ENCODE measurements around the gene HOXD10. TPM values are rescaled to one million over a fixed set of nuclear protein-coding genes. Genes with fewer than 3 reads are reported as not detected.
A peak's percentile ranks its signal among the peaks of the same experiment; 100 is the strongest.

HOXD10 gene
- polyA plus RNA-seq, 1 experiment, result not detected

DNA sequence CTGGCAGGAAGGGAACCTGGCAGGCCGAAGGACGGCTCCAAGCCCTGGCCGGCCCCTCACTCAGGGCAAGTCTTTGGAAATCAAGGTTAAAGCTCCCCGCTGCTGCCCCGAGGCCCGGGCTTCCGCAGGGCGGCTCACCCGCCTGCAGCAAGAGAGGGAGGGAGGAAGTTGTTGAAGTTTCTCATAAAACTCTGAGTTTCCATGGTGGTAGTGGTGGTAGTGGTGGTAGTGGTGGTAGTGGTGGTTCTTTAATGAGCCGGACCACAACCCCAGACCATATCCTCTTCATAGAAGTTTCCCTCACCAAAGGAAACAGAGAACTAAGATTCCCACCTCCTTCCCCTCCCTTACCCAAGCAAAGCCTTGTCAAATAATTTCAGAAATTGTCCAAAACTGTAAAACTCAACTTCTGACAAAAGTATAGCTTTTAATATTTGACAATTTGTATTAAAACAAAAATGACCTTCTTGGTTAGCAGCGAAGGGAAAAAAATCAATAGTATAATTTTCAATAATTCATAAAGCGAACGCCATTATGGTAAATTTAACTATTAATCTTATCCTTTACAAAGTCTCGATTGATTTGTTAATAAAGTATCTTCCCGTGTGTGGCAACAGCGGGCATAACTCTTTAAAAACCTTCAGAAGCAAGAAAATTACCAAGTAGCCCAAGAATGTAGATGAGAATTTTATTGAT, 1.5 kb upstream of the HOXD10 start:
- DNase-seq (ENCODE audit: low read depth, low spot score), result no peak
- H3K27me3 ChIP-seq (ENCODE audit: control insufficient read depth, insufficient read depth, low read length), result peaks cover 97% of the 10 kb centered on the region
- TF ChIP-seq, protein P1, sequence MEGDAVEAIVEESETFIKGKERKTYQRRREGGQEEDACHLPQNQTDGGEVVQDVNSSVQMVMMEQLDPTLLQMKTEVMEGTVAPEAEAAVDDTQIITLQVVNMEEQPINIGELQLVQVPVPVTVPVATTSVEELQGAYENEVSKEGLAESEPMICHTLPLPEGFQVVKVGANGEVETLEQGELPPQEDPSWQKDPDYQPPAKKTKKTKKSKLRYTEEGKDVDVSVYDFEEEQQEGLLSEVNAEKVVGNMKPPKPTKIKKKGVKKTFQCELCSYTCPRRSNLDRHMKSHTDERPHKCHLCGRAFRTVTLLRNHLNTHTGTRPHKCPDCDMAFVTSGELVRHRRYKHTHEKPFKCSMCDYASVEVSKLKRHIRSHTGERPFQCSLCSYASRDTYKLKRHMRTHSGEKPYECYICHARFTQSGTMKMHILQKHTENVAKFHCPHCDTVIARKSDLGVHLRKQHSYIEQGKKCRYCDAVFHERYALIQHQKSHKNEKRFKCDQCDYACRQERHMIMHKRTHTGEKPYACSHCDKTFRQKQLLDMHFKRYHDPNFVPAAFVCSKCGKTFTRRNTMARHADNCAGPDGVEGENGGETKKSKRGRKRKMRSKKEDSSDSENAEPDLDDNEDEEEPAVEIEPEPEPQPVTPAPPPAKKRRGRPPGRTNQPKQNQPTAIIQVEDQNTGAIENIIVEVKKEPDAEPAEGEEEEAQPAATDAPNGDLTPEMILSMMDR (IDR thresholded peaks at IDR 0.05; ENCODE audit: low read depth, low read length), result no peak
- CTCF ChIA-PET, result interaction anchor here (0.8 to 0.9 kb wide), 2 partner anchors 12 to 537 kb away, joined by 3 read pairs; no protein-coding TSS in a partner anchor
- H3K27ac ChIP-seq (ENCODE audit: low read depth, low read length), result no peak overlapping the region
- no peak overlapping the region for H3K4me3 ChIP-seq (ENCODE audit: low read depth, low read length)
- POLR2A ChIA-PET, result no interaction called here
- H3K9me3 ChIP-seq (ENCODE audit: control insufficient read depth, insufficient read depth, low read length), result peaks cover 24% of the 10 kb centered on the region; the same call in 1 of the 2 replicates

DNA sequence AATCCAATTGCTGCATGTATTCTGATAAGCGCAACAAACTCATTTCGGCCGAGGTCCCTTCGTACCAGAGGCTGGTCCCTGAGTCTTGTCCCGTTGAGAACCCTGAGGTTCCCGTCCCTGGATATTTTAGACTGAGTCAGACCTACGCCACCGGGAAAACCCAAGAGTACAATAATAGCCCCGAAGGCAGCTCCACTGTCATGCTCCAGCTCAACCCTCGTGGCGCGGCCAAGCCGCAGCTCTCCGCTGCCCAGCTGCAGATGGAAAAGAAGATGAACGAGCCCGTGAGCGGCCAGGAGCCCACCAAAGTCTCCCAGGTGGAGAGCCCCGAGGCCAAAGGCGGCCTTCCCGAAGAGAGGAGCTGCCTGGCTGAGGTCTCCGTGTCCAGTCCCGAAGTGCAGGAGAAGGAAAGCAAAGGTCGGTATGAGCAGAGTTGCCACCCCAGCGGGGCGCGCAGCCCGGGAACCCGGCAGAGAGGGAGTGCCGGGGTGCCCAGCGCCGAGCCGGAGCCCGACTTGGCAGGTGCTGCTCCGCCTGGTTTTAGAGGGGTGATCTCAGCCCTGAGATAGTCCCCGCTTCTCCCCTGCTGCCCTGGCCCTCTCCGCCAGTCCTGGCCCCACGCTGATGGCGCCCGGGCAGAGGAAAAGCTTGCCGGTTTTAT, 714 bp downstream of the HOXD10 start:
- TF ChIP-seq, protein P1 (IDR thresholded peaks at IDR 0.05; ENCODE audit: low read depth, low read length), result no peak
- no peak overlapping the region for H3K4me3 ChIP-seq (ENCODE audit: low read depth, low read length)
- H3K9me3 ChIP-seq (ENCODE audit: control insufficient read depth, insufficient read depth, low read length), result peaks cover 29% of the 10 kb centered on the region
- POLR2A ChIA-PET, result no interaction called here
- no peak overlapping the region for H3K27ac ChIP-seq (ENCODE audit: low read depth, low read length)
- no peak for DNase-seq (ENCODE audit: low read depth, low spot score)
- peaks cover 98% of the 10 kb centered on the region for H3K27me3 ChIP-seq (ENCODE audit: control insufficient read depth, insufficient read depth, low read length)
- CTCF ChIA-PET, result interaction anchor here (0.6 kb wide), 1 partner anchor 23 kb away, joined by 3 read pairs; no protein-coding TSS in a partner anchor

DNA sequence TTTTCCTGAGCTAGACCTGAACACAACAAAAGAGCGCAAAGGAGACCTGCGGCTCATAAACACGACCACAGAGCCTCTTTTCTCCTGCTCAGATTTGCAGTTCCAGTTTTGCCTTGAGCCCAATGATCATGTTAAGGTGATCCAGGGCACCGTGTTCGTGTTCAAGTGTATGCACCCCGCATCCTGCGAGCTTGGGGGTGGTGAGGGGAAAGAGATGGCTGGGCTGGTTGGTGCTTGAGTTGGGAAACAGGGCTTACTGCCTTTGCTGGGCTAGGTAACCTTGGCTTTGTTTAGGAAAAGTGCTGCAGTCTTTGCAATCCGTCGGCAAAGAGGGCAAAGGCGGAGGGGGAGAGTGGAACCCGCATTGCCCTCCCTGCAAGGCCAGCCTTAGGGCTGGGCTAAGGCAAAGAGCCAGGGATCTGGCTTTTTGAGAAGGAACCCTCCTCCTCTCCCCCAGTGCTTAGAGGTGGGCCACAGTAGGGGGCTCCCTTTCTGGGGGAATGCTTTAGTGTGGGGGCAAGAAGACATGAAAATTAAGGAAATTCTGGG, 1.3 kb downstream of the HOXD10 start:
- ChIA-PET POLR2A (no interaction called here), CTCF (interaction anchor here (0.6 kb wide), 1 partner anchor 22 kb away, joined by 3 read pairs; no protein-coding TSS in a partner anchor)
- no peak overlapping the region for H3K4me3 ChIP-seq (ENCODE audit: low read depth, low read length)
- H3K9me3 ChIP-seq (ENCODE audit: control insufficient read depth, insufficient read depth, low read length), result peaks cover 23% of the 10 kb centered on the region
- TF ChIP-seq, protein P1 (IDR thresholded peaks at IDR 0.05; ENCODE audit: low read depth, low read length), result no peak
- peaks cover 95% of the 10 kb centered on the region for H3K27me3 ChIP-seq (ENCODE audit: control insufficient read depth, insufficient read depth, low read length)
- no peak overlapping the region for H3K27ac ChIP-seq (ENCODE audit: low read depth, low read length)
- no peak for DNase-seq (ENCODE audit: low read depth, low spot score)

DNA sequence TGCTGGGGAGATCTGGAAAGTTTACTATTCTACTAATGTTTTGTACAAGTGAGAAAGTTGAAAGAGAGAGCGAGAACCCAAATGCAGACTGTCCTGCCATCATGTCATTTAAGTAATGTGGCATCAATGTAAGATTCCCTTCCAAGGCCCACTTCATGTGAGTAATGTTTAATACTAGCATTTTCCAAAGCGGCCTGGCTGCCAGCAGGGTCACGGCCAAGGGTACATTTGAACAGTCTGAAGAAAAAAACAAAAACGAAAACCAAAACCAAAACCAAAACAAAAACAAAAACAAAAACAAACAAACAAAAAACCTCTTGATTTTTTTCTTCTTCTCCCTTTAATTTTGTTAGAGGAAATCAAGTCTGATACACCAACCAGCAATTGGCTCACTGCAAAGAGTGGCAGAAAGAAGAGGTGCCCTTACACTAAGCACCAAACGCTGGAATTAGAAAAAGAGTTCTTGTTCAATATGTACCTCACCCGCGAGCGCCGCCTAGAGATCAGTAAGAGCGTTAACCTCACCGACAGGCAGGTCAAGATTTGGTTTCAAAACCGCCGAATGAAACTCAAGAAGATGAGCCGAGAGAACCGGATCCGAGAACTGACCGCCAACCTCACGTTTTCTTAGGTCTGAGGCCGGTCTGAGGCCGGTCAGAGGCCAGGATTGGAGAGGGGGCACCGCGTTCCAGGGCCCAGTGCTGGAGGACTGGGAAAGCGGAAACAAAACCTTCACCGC, 2.2 kb downstream of the HOXD10 start:
- Histone ChIP-seq H3K27me3 (ENCODE audit: control insufficient read depth, insufficient read depth, low read length) (peaks cover 94% of the 10 kb centered on the region), H3K4me3 (ENCODE audit: low read depth, low read length) (no peak overlapping the region), H3K27ac (ENCODE audit: low read depth, low read length) (no peak overlapping the region), H3K9me3 (ENCODE audit: control insufficient read depth, insufficient read depth, low read length) (peaks cover 23% of the 10 kb centered on the region)
- ChIA-PET CTCF (no interaction called here), POLR2A (no interaction called here)
- TF ChIP-seq, protein P1 (IDR thresholded peaks at IDR 0.05; ENCODE audit: low read depth, low read length), result peak; percentile 36
- DNase-seq (ENCODE audit: low read depth, low spot score), result no peak
